ENCODE measurements around the gene C9orf152.
"Not testable (repeated sequence)": the region's sequence is repeated elsewhere in the genome, so short reads cannot be mapped to it uniquely, and the experiment has no call there.

Gene C9orf152

DNA sequence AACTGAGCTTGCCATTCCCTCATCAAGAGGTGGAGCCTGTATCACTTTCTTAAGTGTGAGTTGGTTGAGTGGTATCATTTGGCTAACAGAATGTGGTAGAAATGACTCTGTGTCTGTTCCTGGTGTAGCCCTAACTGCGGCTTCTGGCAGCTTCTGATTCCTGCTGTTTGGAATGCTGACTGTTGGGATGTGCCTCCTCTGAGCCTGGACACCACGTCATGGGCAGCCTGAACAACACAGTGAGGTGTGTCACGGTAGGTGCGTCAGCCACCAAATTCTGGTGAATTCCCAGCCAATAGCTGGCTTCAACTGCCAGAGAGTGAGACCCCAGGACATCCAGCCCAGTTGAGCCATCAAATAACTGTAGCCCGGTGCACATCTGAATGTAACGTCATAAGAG, 6.1 kb upstream of the C9orf152 start:
- DNase-seq = no peak

DNA sequence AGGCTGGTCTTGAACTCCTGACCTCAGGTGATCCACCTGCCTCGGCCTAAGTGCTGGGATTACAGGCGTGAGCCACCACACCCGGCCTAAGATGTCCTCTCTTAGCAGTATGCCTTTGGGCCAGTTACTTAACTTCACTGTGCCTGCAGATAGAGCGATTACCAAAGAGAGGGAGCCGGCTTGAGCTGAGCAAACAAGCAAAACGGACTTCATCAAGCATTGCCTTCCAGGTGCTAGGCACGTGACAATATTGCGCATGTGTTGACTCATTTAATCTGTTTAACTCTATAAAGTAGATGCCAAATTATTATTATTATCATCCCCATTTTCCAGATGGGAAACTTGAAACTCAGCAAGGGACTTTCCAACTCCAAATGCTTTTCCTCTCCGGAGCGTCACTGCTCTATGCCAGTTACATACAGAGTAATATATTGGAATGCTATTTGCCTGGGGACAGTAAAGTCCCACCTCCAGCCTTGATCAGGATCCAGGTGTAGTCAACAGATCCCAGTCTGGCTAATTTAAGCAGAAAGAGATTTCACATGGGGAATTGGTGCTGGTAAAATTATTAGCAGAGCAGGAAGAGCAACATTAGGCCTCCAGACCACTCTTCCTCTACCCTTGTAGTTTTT, 5.6 kb upstream of the C9orf152 start:
- no peak for DNase-seq

DNA sequence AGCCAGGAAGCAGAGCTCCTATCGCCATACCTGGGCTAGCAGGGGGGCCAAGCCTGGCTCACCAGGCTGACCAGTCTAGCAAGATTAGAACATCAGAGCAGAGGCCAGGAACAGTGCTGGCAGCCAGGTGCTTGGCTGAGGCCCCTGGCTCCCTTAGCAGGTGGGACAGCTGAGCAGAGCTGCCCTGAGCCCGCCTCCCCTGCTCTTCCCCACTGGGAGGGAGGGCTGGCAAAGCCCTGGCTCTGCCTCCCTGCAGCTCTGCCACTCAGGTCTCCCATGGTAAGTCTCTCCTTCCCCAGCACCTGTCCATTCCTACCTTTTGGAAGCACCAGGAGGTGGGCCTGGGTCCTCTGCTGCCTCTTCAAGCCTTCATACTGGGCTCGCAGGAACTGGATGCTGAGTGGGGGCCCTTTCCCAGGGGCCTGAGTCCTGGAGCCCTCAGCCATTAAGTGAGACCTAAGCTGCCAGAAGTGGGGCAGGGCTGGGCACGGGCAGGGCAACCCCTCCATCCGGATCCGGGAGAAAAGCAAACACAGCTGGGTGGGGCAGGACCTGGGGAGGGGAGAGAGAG, 803 bp downstream of the C9orf152 start:
- DNase-seq = no peak

DNA sequence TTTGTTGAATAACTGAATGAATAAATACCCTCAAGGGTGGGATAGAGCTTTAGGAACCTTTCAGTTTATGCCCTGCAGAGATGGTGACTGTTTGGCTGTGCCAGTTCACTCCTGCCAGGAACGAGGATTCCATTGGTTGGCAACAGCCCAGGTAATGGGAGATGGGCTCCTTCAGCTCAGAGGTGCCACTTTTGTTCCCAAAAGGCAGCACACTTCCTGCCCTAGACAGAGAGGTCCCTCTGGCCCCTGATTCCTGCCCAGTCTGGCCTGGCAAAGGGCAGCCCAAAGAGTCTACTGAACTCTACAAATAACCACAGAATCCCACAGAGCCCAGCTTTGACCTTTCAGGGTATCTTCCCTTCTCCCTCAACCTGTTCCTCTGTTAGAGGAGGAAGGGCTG, 1.6 kb downstream of the C9orf152 start:
- DNase-seq = no peak

DNA sequence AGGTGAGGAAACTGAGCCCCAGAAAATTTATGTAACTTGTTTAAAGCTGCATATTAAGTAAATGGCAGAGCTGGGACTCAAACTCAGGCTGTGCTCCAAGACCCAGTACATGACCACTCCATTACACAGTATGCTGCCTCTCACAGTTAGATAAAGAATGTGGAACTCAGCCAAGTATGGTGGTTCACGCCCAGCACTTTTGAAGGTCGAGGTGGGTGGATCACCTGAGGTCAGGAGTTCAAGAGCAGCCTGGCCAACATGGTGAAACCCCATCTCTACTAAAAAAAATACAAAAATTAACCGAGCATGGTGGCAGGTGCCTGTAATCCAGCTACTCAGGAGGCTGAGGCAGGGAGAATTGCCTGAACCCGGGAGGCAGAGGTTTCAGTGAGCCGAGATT, 2.3 kb downstream of the C9orf152 start:
- DNase-seq = not testable (repeated sequence)

DNA sequence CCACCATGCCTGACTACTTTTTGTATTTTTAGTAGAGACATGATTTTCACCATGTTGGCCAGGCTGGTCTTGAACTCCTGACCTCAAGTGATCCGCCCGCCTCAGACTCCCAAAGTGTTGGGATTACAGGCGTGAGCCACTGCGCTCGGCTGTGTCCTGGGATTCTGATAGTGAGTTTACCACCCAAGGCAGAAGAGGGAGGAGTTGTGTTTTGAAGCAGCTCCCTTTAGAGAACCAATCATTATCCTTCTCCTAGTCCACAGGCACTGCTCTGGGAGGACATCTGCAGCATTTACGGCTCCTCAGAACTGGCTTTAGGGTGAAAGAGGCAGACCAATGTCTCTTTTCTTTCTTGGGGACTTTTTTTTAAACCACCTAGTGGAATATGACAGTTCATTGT, 5.7 kb downstream of the C9orf152 start:
- DNase-seq = no peak

DNA sequence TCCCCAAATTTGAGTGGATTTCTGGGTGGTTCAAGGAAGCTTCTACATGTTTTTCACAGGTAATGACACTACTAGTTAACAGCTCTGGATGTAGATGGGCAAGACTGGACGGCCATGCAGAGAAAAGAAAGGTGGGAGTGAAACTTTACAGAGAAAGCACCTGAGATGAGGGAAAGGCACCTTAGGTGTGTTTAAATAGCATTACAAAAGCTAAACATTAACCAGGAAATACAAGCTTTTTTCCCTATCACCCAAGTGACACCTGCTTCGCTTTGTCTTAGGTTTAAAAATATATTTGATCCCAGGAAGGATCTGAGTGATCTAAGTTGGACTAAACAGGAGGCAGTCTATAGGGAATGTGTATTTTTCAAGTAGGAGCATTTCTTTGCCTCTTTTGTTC, 8.3 kb downstream of the C9orf152 start:
- no peak for DNase-seq

DNA sequence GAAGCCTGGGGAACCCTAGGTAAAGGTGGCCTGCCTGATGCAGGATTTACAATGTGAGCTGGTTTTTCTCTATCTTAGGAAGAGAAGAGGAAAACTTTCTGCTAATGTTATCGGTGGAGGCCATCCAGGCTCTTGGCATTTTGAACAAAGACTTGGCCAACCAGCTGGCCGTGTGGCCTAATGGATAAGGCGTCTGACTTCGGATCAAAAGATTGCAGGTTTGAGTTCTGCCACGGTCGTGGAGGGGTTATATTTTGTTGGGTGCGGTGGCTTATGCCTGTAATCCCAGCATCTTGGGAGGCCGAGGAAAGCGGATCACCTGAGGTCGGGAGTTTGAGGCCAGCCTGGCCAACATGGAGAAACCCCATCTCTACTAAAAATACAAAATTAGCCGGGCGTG, 9.6 kb downstream of the C9orf152 start:
- DNase-seq = no peak

DNA sequence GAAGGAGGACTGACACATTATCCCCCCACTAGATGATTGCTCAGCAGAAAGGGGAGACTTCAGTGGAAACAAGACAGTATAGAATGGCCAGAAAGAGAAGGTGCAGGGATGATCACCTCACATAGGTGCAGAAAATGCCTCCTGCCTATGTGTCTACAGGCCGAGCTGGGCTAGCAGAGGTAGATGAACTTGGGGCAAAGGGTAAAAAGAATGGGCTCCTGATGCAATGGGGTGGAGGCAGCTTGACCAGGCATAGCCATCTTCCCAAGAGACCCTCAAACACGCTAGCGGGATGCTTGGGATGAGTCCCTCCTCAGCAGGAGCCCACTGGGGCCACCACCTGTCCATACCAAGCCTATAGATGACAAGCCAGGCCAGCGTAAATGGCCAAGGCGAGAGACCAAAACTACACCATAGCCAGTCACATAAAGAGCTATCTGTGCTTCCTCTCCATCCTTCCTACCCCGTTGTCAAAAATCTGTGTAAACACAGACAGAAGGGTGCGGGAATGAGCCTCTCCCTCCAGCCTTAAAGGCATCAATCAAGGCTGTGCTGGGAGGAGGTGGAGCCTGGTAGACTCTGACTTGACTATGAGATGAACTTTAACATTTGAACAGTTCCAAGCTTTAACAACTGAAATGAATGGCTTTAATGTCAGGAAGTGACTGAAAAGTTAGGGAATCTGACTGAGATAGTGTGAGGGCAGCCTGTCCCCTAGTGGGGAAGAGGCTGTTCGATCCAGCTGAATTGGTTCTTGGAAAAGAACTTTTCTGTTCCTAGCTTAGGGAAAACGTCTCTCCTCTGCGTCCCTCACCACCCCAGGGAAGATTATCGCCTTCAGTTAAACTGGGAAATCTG, 10.4 kb downstream of the C9orf152 start:
- no peak for DNase-seq

DNA sequence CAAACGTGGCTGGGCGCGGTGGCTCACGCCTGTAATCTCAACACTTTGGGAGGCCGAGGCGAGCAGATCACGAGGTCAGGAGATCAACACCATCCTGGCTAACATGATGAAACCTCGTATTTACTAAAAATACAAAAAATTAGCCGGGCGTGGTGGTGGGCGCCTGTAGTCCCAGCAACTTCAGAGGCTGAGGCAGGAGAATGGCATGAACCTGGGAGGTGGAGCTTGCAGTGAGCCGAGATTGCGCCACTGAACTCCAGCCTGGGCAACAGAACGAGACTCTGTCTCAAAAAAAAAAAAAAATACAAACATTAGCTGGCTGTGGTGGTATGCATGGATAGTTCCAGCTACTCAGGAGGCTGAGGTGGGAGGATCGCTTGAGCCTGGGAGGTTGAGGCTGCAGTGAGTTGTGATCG, 11.9 kb downstream of the C9orf152 start:
- not testable (repeated sequence) for DNase-seq

DNA sequence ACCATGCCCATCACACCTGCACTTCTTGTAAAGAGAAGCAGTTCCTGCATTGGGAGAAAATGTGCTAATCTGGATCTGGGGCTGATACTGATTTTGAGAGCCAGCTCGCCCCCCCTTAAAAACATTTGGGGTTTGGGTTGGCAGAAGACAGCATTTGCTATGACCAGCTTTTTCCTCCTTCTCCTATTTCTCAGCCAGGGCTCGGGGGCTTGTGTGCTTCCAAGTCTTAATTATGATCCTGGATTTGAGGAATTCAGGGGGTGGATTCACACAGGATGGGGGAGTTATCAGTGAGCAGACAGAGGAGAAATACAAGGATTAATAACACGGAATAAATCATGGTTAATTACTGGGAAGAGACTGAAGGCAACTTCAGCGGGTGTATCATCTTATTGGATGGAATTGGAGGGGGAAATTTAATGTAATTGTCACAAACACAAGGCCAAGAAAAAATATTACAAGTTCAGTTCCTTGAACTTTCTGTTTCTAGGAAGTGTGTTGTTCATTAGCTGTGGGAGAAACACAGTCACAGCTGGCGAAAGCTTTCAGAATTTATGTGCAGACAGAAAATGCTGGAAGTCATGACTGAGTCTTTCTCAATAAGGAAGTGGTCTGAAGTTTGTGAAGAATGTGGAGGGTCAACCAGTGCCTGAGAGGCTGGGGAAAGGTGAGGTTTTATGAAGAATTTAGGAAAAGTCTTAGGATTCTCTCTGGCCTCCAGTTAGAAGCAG, 15.3 kb downstream of the C9orf152 start:
- no peak for DNase-seq

DNA sequence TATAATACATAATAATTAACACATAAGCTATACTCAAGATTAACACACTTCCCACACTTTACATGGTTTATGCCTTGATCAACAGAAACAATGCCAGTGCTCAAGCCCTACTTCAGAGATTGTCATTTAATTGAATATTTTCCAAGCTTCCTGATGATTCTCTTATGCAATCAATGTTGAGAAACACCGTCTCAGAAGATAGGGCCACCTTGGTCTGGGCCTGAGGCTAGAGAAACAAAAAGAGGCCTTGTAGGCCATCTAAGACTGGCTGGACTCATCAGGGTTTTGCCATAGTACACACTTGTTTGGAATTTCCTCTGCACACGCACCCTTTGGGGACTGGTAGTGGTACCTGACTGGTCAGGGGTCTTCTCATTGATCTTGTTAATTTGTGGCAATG, 16.3 kb downstream of the C9orf152 start:
- DNase-seq = no peak

DNA sequence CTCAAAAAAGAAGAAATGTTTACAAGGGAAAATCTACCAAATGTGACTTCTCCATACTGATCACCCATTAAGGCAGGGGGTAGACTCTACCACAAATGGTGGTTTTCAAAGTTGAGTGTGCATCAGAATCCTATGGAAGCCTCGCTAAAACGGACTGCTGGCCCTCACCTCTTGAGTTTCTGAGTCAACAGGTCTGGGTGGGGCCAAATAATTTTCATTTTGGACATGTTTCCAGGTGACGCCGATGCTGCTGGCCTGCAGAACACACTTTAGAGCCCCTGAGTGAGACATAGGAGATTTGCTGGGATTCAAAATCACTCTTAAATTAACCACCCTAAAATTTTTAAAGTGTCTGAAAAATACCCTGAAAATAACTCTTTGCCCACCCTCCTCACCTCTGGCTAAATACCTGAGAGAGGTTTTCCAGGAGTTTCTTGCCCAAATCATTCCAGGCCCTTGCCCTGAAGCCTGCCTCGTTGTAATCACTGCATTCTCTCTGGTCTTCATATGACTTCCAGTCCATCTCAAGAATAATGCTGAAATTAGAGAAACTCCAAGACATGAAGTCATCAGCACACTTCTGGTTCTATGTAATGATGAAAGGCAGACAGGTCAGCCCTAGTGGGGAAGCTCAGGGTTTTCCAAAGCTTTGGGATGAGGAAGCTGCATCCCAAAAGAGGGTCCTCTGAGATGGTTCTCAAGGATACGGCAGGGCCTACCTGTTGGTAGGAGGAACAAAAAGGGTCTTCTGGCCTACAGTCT, 18.2 kb downstream of the C9orf152 start:
- DNase-seq = no peak

DNA sequence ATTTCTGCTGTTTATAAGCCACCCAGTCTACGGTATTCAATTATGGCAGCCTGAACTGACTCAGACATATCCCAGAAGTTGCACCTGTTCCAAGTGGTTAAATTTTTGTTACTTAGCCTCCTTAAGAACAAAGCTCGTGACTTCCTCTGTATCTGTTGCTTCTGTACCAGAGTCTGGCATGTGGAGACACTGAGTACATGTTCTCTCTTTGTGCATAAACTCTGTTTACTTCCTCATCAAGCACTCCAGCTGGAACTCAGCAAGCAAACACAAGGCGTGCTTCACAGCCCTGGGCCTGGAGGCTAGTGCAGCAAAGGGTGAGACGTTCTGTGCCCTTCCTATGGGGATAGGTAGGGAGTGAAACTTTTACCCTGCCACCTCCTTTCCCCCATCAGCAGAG, 19.0 kb downstream of the C9orf152 start:
- DNase-seq = no peak

DNA sequence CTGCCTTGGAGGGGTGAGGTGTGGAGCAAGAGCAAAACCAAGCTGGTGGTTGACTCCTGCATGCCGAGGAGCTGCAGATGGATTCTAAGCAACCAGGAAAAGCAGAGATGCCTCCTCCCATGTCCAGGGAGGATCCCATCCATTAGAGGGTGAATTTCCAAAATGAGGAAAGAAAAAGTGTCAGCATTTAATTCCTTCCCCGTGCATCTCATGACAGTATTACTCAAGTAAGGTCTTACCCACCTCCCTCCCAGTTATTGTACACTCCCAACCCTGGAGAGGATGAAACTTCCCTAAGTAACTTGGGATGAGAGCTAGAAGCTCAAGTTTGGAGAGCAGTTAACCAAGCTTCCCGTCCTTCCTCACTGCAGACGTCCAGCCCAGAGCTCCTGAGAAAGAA, 19.9 kb downstream of the C9orf152 start:
- DNase-seq = no peak

DNA sequence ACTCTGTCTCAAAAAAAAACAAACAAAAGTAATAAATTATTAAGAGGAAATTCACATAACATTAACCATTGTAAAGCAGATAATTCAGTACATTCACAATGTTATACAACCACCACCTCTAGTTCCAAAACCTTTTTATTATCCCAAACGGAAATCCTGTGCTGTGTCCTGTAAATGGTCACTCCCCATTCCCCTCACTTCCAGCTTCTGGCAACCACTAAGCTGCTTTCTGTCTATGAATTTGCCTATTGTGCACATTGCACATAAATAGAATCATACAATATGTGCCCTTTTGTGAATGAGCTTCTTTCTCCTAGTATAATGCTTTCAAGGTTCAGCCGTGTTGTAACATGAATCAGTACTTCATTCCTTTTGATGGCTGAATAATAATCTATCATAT, 20.8 kb downstream of the C9orf152 start:
- no peak for DNase-seq

DNA sequence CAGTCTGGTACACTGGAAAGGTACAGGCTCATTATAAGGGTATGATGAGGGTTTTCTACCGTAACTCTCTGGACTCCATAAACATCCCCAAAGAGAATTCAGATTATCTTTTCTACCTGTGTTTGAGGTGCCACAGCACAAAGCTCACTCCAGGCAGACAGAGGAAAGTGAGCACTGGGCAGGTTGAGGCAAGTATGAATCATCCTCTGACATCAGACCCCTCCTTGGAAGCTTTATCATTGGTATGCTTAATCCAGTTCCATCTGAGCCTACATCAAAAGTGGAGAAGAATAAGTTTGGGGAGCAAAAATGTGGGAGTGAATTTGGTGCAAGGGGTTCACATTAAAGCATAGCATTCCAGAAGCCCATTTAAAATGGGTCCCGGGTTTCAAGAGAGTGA, 21.7 kb downstream of the C9orf152 start:
- no peak for DNase-seq

DNA sequence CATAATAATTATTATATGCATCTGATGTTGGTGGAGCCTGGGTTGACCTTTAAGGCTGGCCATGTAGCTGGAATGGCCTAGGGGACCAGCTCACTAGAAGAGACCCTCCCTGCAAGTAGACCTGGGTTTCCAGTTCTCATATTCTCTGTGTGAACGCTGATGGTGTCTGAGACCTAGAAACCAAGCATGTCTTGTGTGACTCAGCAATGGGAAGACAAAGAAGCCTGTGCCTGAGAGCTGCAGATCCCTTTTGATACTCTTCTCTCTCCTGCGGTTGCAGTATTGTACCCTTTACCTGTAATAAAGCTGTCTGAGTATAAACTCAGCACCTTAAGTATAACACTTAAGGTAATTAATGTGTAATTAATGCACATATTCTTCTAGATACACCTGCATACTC, 22.2 kb downstream of the C9orf152 start:
- no peak for DNase-seq

DNA sequence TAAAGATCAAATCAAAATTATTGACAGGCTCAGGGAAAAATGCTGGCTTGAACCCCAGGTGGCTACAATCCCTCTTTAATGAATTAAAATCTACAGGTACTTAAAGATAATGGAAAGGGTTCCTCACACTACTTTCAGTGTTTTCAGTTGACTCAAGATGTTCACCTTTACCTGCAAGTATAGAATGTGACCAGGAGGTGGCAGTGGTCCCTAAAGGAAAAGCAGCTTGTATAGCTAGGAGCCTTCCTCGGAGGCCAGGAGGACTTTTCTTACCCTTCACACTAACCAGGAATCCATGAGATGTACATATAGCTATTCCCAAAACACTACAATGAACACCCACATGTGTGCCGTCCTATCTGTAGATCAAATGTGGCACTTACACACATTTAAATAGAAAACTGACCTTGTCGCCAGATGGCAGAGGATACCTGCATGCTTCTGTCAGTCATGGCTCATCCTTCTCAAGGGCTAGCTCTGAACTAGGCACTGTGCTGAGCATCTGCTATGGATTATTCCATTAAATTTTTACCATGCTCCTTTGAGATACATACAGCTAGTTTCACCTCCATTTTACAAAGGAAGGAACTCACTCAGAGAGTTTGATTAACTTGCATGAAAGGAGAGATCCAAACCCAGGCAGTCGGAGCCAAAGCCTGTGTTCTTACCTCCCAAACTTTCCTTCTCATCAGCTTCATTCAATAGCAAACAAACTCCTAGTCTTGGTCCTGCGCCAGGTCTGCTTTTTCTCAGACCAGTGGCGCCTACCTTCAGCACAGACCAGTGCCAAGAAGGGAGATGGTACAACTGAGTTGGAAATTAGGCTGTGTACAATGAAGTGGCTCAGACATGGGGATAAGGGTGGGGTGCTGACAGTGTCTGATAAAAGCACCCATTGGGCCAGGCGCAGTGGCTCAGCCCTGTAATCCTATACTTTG, 24.5 kb downstream of the C9orf152 start:
- DNase-seq = peak; percentile 27

DNA sequence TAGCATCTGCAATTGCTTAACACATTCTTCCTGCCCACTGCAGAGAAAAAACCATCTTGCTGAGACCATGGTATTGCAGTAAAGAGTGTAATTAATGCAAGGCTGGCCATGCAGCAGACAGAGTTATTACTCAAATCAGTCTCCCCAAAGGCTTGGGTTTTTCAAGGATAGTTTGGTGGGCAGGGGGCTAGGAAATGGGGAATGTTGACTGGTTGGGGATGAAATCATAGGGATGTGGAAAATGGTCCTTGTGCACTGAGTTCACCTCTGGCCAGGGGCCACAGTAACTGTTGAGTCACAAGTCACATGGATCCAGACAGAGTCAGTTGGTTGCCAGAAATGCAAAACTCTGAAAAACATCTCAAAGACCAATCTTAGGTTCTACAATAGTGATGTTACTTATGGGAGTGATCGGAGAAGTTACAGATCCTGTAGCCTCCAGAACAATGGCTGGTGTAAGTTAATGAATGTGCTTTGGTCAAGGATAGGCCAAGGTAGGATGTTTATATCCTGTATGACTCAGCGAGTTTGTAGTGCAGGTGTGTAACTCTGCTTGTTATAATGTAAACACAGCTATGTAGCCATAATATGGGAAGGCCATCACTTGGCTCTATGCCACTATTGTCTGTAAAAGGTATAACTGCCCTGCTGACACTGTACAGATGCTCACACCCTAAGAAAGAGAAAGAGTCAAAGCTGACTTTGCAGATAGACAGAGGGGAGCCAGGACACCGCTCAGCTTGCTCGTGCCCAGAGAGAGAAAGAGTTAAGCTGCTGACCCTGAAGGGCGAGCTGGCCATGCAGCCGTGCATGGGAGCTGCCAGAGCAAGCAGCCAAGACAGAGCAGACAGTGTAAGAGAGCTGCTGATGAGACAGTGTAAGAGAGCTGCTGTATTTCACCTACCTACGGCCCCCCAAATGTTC, 27.2 kb downstream of the C9orf152 start:
- DNase-seq = no peak

DNA sequence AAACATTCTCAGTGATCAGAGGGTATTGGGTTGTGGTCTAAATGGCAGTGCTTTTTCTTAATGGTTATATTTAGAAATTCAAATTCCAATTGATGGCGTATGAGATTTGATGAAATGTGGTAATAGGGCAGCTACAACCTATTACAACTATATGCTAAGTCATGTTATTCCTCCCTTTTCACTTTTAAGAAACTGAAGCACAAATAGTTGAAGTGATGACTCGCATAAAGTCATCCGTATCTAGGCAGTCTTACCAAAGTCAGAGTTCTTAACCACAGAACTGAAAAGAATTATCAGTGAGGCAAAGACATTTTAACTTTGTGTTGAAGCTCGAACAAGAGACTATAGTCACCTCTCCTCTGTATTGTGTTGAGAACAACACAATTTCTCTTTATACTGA, 28.2 kb downstream of the C9orf152 start:
- DNase-seq = no peak
